ENCODE data around the gene IGFBP7.

DNA sequence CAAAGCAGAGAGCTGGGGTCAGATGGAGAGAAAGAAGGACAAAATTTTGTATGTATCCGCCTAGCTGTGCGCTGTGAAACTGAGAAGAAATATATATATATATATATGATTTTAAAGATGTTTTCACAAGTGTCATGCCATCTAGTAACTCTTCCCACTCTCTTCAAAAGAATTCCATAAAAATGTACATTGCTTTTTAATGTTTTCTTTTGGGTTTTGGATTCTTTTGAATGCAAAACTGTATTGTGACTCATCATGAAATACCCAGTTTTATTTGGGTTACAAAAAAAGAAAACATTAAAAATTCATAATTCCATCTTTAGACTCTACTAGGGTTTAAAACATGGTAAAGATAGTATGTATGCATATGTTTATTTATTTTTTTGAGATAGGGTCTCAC, 34.3 kb upstream of the IGFBP7 start:
- TF ChIP-seq, protein P1, sequence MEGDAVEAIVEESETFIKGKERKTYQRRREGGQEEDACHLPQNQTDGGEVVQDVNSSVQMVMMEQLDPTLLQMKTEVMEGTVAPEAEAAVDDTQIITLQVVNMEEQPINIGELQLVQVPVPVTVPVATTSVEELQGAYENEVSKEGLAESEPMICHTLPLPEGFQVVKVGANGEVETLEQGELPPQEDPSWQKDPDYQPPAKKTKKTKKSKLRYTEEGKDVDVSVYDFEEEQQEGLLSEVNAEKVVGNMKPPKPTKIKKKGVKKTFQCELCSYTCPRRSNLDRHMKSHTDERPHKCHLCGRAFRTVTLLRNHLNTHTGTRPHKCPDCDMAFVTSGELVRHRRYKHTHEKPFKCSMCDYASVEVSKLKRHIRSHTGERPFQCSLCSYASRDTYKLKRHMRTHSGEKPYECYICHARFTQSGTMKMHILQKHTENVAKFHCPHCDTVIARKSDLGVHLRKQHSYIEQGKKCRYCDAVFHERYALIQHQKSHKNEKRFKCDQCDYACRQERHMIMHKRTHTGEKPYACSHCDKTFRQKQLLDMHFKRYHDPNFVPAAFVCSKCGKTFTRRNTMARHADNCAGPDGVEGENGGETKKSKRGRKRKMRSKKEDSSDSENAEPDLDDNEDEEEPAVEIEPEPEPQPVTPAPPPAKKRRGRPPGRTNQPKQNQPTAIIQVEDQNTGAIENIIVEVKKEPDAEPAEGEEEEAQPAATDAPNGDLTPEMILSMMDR (conservative IDR thresholded peaks at IDR 0.05 in 1 of 2, IDR thresholded peaks at IDR 0.05 in 1 of 2; ENCODE audit: low read depth in 1 of 2, low read length in 2 of 2): no peak
- no peak for TF ChIP-seq EZH2 (IDR thresholded peaks at IDR 0.05; ENCODE audit: low read length, missing control alignments)
